ENCODE measurements around the gene POLR2M.

DNA sequence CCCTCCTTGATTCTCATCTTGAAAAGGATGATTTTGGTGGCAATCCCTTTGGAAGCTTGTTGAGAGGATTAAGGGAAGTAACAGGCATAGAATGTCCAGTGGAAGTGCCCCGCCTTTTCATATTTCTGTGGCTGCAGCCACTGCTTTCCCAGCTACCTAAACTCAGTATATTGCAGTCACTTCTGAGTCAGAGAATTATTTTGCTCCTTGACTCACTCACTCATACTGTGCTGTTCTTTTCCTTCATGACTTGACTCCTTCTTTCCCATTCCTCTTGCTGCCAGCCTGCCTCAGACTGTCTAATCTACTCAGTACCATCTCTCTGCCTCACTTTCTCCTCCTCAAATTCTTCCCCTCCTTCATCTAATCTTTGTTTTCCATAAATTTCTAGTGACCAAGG, 26.5 kb upstream of the POLR2M start:
- TF ChIP-seq, protein P1, sequence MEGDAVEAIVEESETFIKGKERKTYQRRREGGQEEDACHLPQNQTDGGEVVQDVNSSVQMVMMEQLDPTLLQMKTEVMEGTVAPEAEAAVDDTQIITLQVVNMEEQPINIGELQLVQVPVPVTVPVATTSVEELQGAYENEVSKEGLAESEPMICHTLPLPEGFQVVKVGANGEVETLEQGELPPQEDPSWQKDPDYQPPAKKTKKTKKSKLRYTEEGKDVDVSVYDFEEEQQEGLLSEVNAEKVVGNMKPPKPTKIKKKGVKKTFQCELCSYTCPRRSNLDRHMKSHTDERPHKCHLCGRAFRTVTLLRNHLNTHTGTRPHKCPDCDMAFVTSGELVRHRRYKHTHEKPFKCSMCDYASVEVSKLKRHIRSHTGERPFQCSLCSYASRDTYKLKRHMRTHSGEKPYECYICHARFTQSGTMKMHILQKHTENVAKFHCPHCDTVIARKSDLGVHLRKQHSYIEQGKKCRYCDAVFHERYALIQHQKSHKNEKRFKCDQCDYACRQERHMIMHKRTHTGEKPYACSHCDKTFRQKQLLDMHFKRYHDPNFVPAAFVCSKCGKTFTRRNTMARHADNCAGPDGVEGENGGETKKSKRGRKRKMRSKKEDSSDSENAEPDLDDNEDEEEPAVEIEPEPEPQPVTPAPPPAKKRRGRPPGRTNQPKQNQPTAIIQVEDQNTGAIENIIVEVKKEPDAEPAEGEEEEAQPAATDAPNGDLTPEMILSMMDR (conservative IDR thresholded peaks at IDR 0.05), result no peak
- TF ChIP-seq EZH2 (IDR thresholded peaks at IDR 0.05; ENCODE audit: low read depth), result no peak

Measured in PC-9 (cell line).